Measurements from ENCODE around the gene TSPAN18.

Gene TSPAN18

DNA sequence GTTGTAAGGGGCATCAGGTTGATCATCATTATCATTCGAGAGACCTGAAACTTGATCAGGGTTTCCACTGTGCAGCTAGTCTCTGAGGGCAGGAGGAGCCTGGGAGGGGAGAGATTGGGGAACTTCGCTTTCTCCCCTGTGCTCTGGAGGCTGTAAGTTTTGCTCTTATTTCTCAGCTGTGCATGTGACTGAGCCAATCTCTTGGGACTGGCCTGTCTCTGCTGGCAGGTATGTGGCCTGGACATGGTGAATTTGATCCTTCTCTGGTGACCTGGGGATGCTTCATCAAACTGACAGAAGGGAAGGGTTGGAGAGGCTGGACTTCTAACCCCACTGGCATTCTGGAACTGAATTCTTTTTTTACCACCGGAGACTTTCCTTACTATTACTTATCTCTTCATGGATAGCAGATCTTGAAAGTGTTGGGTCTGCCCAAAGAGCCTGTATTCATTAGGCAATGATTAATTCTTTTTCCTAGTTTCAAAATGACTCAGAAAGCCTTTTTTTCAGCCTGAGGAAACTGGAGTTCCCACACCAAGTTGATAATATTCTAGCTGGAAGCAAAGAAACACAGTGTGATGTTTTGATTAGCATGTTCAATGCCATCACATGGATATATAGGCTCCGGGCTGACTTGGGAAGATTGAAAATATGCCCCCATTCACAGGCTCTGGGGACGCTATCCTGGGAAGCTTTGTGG lies 36.5 kb downstream of the TSPAN18 start:
- DNase-seq, result no peak

DNA sequence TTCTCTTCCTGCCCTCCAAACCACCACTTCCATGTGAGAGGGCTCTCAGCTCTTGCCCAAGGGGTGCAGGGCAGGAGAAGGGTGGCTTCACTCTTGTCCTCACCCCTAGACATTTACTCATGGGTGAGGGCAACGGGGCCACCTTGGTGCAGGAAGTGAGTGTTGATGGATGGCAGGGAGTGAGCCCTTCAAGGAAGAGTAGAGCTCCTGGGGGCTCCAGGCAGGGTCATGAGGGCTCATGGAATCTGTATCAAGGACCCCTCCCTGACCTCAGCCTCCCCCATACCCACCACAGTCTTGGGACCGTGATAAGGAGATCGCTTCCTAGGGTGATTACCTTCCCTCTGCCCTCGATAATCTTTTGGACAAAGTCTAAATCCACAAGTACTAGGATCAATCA lies 37.8 kb downstream of the TSPAN18 start:
- DNase-seq, result no peak

DNA sequence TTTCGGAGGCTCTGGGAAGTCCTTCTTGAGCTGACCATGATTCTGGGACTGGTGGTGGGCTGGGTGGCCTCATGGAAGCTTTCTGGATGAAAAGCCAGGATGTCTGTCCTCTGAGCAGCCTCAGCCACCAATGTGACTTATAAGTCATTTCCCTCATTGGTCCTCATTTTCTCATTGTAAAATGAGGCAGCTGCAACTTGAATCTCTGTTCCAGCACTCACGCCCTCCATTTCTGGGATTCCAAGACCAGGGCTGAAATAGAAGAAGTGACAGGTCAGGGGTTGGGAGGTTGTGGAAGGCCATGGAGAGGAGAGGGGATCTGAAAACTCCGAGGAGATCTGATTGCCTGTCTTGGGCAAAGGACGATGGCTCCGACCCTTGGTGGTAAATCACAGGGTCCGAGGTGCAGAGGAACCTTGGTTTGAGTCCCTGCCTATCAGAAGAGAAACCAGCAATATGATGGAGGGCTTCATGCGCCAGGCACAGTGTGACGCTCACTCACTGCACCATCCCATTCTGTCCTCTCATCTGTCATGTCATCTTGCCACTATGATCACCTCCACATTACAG lies 38.3 kb downstream of the TSPAN18 start:
- DNase-seq, result no peak

DNA sequence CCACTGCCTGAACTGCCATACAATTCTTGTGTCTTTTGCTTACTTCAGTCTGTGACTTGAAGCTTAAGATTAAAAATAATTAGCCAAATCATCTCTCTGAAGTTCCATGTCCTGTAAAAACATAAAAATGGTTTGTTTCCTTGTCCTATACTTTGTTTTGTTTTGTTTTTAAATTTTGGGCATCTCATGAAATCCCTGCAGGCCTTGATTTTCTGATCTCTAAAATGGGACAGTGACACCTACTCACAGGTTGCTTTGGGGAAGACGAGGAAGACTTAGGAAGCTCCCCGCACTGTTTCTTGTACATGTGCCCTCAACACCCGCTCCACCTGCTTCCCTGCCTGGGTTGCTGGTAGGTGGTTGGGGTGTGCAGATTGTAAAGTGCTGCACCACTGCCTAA lies 38.9 kb downstream of the TSPAN18 start:
- DNase-seq, result no peak

DNA sequence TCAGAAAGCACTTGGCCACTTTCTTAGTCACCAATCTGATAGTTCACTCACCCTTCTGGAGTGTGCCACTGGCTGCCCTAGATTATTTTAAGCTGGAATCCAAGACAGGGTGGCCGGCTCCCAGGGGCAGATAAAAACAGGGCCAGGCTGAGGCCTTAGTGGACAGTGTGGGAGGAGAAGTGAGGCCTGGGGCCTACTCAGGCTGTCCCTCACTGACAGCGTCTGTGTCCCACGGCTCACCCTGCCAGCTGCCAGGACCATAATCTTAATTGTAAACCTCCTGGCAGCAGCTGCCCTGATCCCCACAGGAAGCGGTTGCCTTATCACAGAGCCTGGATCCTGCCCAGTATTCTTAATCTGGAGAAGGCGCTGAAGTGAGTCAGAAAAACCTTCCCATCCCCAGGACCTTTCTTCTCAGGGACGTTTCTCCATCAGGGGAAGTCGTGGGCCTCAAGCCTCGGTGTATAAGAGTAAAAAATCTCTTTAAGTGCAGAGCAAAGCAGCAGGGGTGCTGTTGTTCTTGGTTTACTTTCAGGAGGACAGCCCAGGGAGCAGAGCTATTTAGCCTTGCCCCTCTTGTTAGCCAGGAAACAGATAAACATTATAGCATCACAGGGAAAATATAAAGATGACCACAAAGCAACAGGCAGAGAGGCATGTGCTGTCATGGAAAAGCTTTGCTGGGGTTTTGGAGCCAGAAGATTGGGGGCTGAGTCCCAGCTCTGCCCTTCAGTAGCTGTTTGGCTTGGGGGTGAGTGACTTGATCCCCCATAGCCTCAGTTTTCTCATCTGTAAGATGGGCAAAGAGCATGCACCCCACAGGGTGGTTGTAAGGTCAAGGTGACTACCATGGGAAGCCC lies 39.6 kb downstream of the TSPAN18 start:
- no peak for DNase-seq

DNA sequence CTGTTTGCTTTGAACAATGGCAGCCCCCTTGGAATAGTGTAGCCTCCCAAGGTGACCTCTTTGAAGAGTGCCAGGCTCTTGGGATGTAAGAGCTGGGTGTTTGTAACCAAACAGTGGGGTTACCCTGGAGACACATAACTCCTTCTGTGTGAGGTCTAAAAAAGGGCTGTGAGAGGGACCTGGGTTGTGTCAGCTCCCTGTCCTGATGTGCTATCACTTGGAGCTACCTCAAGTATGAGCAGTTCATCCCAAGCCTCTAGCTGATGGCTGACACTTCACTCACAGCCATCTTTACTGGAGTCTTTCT lies 40.2 kb downstream of the TSPAN18 start:
- DNase-seq, result no peak

DNA sequence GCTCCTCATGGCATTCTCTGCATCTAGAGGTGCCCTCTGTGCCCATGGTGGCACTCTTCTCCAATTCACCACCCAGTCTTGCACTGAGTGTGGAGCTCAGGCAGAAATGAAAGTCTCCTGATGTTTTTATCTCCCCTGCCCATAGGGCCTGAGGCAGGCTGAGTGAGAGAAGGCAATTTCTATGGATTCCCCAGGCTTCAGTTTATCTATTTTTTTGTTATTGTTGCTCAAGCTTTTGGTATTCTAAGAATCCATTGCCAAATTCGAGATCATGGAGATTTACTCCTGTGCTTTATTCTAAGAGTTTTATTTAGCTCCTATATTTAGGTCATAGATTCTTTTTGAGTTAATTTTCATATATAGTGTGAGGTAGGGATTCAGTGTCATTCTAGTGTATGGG lies 40.7 kb downstream of the TSPAN18 start:
- no peak for DNase-seq

DNA sequence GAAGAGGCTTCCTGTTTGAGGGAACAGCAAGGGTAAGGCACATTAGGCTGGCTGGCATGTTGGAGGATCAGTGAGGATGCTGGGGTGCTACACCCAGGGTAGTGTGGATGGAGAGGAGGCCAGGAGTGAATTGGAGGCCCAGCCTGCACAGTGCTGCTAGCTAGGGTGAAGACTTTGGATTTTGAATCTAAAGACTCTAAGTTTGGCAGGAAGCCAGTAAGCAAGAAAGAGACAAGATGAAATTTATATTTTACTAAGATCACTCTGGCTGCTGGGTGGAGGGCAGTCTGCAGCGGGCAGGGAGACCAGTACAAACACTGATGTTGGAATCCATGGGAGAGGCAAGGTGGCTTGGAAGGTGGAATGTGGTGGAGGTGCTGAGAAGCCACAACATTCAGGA lies 43.6 kb downstream of the TSPAN18 start:
- no peak for DNase-seq

DNA sequence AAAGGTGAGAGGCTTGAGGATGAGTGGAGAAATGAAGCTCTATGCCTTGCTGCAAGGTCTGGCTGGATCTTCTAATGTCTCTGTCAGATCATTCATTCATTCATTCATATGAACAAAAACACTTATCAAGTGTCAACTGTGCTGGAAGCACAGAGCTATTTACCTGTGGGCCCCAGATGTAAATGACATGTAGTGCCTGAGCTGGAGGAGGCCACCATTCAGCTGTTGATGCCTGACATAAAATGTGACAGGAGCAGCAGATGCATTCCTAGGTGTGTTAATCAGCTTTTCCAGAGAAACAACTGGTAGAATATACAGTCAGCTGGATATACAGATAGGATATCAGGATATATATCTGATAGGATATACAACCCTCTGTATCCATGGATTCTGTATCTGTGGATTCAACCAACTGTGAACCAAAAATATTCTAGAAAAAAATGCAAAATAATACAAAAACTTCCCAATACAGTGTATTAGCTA lies 44.5 kb downstream of the TSPAN18 start:
- no peak for DNase-seq

DNA sequence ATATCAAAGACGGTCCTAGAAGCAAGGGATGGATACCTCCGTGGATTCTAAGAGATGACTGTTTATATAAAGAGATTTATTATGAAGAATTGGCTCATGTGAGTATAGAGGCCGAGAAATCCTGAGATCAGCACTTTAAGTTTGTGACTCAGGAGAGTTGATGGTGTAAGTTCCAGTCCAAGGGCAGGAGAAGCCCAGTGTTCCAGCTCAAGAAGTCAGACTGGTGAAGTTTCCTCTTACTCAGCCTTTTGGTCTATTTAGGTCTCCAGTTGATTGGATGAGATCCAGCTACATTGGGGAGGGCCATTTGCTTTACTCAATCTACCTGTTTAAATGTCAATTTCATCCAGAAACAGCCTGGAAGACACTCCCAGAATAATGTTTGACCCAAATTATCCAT lies 45.1 kb downstream of the TSPAN18 start:
- DNase-seq, result no peak

DNA sequence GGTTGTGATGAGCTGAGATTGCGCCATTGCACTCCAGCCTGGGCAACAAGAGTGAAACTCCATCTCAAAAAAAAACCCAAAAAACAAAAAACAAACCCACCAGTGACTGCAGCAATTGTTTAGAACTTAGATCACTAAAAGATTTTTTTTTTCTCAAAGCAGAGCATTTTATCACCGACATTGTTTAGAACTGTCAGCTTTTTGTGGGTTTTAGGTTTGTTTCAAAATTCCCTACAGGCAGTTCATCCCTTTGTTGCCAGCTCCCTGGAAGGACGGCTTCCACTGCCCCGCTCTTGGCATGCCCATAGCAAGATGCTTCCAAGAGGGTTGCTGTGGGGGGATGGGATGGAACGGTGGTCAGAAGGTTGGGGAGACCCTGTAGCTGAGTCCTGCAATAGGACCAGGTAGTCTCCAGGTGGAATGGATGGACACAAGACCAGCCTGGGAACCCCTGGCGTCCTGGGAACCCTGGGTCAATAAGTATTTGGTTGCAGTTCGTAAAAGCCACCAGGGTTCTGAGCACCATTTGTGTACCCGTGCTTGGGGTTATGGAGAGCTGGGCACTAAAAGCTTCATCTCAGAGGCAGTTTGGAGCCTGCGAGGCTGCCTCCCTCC lies 46.7 kb downstream of the TSPAN18 start:
- DNase-seq, result no peak

DNA sequence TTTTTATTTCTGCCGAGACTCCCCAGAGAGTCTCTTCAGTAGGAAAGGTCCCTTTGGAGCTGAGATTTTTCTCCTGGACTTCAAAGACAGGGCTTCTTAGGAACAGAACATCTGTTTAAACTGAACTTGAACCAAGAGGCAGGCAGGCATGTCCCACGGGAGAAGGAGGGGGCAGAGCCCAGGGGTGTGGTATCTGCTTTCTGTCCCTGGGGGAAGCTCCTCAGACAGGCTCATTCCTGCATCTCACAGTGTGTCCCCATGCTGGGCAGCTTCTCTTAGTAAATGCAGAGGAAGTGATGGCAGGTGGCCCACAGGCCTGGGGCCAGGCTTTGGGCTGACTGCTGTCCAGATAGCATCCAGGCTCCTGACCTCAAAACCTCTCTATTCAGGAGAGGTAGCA lies 47.3 kb downstream of the TSPAN18 start:
- no peak for DNase-seq

DNA sequence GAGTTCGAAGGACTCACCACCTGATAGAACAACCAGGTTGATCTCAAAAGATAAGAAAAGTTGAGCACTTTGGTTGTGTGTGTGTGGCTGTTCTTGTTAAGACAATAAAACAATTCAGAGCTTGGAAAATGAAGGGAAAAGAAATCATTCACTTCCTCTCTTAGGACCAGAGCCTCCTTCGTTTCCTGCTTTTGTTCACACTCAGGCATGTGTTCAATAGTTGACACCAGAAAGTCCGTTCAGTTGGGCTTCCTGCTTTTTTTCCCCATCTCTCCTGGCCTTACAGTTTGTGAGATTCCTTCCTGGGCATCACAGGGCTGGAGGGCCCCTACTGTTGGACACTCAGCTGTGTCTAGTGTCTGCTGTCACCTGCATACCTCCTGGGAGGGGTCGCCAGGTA lies 48.0 kb downstream of the TSPAN18 start:
- no peak for DNase-seq

DNA sequence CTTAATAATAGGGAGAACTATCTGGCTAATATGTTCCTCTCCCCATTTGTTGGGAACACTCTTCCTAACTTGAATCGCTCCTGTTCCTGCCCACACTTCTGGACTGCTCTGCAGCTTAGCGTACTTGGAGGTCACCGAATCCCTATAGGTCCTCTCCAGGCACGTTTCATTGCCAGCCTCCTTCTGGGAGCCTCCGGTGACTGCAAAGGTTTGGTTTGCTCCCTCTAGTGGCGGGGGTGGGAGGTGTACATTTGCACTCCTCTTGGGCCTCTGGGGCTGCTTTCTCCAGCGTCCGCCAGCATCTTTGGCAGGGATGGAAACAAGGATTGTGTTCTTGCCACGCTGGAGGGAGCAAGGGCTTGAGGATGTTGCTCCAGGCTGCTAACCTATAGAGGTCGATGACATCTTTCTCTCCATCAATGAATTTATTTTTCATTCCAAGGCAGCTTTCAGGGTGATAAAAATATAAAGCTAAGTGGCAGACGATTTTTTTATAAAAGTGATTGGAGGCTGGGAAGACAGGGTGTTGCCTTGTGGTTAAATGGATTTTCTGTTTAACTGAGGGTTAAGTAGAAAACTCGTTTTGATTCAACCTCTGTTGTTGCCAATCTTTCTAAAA lies 48.7 kb downstream of the TSPAN18 start:
- DNase-seq, result peak; percentile 45

DNA sequence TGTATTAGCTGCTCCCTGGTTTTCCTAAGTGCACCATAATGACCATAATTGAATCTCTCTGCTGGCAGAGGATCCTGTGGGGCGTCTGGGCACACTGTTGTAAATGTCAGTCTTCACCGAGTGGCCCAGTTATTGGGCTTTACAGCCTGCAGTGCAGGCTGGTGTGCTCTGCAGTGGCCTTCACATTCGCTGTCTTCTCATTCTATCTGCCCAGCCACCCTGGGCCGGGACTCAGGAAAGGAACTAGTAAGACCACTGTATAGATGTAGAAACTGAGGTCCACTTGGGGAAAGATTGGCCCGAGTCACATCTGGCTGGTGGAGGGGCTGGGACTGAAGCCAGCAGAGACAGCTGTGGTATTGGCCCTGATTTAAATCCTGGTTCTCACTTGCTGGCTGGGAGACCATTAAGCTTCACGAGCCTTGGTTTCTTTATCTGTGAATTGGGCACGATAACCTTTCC lies 49.3 kb downstream of the TSPAN18 start:
- no peak for DNase-seq

DNA sequence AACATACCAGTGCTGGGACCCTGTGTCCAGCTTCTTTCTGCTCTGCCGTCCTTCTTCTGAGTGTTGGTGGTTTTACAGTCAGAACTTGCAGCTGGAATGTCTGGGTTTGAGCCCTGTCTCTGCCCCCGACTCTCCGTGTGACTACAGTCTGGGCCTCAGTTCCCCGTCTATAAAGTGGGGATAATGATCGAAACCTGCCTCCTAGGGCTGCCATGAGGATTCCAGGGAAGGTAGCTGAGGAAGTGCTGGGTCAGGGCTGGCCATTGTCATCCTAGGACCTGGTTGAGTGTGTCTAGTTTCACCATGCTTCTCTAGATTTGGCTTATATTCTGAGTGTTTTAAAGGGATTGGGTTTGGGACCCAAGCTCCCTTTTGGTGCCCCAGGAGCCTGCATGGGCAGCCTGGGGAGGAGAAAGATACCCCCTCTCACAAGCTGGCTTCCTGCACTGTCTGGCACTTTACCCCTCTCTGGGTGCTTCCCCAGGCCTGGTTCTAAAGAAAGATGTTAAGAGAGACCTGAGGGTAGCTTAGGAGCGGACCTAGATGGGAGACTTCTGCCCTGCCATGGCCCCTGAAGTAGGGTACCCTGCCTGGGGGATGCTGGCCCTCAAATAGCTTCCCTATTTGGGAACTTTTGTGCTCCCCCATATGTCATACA lies 49.9 kb downstream of the TSPAN18 start:
- DNase-seq, result no peak

DNA sequence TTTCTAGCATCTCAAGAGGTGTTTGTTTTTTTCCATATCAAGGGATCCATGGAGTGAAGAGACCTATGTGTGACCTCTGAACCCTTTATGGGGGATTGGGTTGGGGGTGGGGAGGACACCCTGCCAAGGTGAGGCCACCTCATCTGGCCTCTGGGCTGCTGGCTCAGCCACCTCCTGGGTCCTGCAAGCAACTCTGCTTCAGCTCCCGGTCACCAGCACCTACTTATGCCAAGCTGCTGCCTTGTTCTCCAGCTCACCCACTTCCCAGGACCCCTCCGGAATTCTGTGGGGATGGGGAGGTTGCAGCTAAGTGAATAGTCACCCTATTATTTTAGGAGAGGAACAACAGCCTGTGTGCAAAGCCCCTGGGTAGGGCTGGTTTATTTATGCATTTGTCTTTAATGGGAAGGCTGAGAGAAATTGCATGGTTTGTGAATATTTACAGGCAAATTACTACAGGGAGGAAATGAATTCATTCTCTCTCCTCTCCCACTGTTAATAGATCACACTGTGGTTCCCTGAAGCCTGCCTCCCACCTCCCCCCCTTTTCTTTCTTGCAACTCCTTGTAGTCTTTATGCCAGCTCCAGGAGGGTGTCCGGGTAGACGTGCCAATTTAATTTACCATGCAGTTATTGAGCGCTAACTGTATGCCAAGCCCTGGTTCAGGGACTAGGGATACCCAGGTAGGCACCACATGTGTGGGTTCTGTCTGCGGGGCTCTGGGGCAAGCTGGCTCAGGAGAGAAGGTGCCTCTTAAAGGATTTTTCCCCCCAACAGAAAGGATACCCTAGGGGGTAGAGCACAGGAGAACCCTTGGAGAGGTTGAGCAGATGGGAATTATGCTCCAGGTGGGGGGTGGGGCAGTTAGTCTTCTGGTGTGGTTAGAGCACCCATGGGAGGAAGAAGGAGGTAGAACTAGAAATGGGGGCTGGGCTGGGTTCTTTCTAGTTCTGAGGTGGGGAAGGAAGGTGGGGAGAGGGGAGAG lies 50.7 kb downstream of the TSPAN18 start:
- DNase-seq, result no peak

DNA sequence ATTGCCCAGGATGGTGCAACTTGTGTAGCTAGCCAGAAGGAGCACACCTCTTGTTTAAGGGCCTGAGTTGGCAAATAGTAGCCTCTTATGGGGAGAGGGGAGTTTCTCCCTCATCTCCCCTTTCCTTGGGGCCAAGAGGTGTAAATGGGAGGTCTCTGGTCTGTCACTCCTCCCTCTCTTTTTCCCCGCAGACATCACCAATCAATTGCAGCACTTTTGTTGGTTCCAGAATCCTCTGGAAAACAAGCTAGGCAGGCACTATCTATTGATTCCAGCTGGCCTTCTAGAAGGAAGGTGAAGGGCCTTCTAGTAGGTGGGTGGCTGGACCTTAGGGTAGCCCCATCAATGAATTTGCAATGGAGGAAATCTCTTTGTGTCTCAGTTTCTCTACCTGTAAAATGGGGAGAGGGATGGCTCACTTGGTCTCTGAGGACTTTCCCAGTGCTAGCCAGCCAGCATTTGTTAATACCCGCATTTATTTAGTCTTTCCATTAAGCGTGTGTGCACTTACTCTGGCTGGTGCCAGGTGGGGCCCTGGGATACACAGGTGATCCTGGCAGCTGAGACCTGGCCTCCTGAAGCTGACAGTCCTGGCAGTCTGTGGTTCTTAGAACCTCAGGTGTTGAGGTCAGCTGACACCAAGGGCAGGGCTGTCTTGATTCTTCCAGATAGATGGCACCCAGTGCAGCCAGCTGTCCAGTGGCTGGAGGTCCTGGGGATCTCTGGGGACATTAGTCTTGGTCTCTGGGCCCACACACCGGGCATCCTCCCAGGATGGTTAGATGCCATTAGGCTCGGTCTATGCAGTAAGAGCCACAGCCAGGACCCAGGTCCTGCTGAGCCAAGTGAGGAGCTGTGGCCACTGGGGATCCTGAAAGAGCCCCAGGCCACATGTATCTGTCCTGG lies 51.7 kb downstream of the TSPAN18 start:
- no peak for DNase-seq

DNA sequence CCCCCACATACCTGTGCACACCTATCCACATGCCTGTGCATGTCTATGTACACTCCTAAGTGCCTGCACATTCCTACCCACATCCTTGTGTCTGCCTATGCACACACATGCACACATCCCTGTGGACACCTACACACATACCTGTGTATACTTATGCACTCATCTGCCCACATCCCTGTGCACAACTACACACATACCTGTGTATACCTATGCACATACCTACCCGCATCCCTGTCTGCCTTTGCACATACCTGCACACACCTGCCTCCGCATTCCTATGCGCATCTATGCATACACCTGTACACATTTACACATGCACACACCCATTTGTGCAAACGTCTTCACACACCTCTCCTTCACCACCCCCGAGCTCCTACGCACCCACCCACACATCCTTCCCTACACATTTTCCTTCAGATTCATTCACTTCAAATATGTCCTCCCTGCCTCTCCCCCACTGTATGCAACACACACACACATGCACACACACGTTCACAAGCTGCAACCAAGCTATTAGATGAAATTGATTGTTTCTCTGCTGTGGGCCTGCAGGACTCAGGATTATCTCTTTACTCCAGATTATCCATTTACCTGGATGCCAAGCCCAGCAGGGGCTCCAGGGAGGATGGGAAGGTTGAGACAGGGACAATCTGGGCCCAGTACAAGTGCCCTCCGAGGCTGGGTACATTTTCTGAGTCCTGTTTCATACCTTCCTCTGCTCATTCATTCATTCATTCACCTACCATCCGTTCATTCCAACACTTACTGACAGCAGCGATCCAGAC lies 53.2 kb downstream of the TSPAN18 start:
- DNase-seq, result no peak
